Kidney epithelial cell (primary cell): Measurements from ENCODE around the gene TBX2. TPM values are rescaled to one million over a fixed set of nuclear protein-coding genes. Genes with fewer than 3 reads are reported as not detected.
A peak's percentile ranks its signal among the peaks of the same experiment; 100 is the strongest.

Source experiments
- DNase-seq: peaks from one replicate; pipeline ENCODE4 v3.0.0-alpha.2; 2010; ENCODE audit warnings: low read depth
- H3K27me3 ChIP-seq: 2 replicates; pipeline ENCODE4 v1.6.0; 2011; ENCODE audit warnings: low read length; ENCODE audit not compliant: control insufficient read depth, insufficient read depth
- H3K36me3 ChIP-seq: 2 replicates; pipeline ENCODE4 v1.5.1; 2011; ENCODE audit warnings: low read length; ENCODE audit not compliant: control insufficient read depth, insufficient read depth
- H3K4me3 ChIP-seq: 2 replicates; pipeline ENCODE4 v1.5.1; 2011; ENCODE audit warnings: low read depth, mild to moderate bottlenecking, control low read depth, low read length
- total RNA-seq: library from RNA; depleted of rRNA; stranded (reverse); fragments of >200 nt; gene quantifications from 2 replicates; pipeline ENCODE4 v1.2.3, GENCODE V29; 2015
- TF ChIP-seq, protein P1 (sequence below): IDR thresholded peaks from 2 replicates; pipeline ENCODE4 v1.5.1; 2011; ENCODE audit warnings: mild to moderate bottlenecking, moderate library complexity, low read length, control low read depth, inconsistent platforms; ENCODE audit not compliant: insufficient read depth, poor library complexity, severe bottlenecking

Gene TBX2
- total RNA-seq, 1 donor from 2014 or later = 7.3 TPM

DNA sequence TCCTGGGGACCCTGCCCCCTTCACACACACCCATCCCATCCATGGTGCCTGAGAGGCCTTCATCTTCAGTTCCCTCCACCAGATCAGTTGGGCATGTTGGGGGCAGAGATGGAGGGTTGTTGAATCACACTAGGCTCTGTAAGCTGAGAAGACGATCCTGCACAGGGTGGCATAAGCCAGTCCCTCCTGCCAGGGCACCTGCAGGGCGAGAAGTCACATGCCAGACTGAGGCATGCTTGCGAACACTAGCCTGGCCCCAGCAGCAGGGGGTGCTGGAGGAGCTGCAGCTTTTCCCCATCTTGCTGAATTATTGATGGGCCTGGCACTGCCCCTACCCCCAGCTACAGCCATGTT, 6.1 kb upstream of the TBX2 start:
- Histone ChIP-seq H3K4me3 (no peak overlapping the region), H3K27me3 (peaks cover 39% of the 10 kb centered on the region), H3K36me3 (no peaks in the 10 kb centered on the region)
- no peak for DNase-seq
- TF ChIP-seq, protein P1, sequence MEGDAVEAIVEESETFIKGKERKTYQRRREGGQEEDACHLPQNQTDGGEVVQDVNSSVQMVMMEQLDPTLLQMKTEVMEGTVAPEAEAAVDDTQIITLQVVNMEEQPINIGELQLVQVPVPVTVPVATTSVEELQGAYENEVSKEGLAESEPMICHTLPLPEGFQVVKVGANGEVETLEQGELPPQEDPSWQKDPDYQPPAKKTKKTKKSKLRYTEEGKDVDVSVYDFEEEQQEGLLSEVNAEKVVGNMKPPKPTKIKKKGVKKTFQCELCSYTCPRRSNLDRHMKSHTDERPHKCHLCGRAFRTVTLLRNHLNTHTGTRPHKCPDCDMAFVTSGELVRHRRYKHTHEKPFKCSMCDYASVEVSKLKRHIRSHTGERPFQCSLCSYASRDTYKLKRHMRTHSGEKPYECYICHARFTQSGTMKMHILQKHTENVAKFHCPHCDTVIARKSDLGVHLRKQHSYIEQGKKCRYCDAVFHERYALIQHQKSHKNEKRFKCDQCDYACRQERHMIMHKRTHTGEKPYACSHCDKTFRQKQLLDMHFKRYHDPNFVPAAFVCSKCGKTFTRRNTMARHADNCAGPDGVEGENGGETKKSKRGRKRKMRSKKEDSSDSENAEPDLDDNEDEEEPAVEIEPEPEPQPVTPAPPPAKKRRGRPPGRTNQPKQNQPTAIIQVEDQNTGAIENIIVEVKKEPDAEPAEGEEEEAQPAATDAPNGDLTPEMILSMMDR = peak; percentile 29

- DNase-seq = no peak
- H3K27me3 ChIP-seq = peaks cover 44% of the 10 kb centered on the region
- TF ChIP-seq, protein P1 = no peak
Measured at GRCh38 chr17:61393904-61394629, 5.6 kb upstream of the TBX2 start.

DNA sequence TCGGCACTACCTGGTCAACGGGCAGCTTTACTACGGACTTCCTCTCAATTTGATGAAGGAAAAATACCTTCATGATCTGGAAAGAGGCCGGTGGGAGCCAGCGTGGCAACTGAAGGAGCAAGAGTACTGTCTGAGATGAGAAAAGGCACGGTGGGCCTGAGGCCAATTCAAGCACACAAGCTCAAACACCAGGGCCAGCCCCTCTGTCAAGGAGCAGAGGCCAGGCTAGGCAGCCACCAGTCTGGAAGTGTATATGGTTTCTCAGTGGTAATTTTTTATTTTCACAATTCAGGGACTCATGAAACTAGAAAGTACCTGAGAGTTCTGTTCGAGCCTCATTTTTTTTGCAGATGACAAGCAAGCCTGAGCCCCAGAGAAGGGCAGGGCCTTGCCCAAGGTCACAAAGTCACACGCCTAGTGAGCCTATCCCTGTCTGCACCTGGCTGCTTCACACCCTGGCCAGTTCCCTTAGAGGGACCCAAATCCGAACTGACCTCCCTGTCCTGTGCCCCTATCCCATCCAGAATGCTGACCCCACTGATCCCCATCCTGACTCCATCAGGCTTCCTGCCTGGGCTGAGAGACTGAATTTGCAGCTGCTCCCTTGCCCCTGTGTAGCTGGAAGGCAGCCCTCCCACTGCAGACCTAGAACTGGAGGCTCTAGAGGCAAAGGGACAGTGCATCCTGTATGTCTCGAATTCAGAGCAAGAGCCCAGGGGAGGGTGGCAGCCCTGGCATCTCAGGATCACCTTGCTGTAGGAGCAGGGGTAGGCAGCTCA, 4.8 kb upstream of the TBX2 start:
- Histone ChIP-seq H3K36me3 (no peaks in the 10 kb centered on the region), H3K4me3 (no peak overlapping the region), H3K27me3 (peaks cover 48% of the 10 kb centered on the region)
- TF ChIP-seq, protein P1 = no peak
- DNase-seq = no peak

More at GRCh38 chr17:61393904-61394629, 5.6 kb upstream of the TBX2 start:
- Histone ChIP-seq H3K4me3 (no peak overlapping the region), H3K36me3 (no peaks in the 10 kb centered on the region)

DNA sequence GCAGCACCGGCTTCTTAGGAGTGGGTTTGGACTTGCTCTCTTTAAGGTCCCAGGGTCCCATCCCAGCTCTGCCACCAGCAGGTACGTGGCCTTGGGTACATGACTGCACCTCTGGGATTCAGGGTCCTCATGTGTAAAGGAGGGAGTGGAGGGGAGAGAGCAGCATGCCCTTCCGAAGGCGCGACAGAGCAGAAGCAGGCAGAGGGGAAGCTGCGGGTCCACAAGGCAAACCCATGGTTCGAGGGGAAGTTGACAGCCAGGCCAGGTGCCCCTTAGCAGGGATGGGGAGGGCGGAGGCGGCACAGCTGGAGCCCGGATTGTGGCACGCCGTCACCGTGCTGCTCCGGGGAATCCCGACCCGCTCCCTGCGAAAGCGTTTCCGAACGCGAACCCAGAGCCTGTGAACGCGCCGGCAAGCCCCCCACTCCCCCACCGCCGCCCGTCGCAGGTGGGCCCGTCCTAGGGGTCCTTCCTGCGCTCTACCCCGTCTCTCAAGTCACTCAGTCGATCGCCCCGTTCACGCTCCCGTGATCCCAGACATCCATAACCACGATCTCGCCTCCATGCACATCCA, 4.1 kb upstream of the TBX2 start:
- Histone ChIP-seq H3K36me3 (no peaks in the 10 kb centered on the region), H3K4me3 (no peak overlapping the region), H3K27me3 (peaks cover 48% of the 10 kb centered on the region)
- TF ChIP-seq, protein P1 = no peak
- DNase-seq = no peak

DNA sequence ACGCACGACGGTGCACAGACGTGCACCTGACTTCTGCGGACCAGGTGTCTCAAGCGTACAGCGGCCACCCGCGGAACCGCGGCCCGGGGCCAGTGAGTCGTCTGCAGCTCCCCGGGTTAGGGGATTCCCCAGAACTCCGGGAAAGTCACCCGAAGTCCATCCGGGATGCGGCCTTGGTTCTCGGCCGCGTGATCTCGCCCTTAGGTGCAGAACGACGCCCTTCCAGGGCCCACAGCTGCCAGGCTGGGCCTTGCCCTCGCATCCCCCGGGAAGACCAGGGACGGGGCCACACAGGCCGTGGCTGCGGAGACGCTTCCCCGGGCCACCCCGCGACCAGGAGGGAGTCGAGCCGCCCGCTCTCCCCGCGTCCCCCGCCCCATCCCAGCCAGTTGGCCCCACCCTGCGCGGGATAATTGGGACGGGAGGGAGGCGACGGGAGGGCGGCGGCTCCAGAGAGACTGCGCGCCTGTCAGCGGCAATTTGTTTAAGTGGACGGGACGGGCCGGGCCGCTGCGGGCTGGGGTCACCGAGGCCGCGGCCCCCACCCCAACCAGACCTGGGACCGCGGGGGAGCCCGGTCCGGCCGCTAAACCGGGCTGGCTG, 3.6 kb upstream of the TBX2 start:
- H3K36me3 ChIP-seq = no peaks in the 10 kb centered on the region
- TF ChIP-seq, protein P1 = no peak
- no peak overlapping the region for H3K4me3 ChIP-seq
- no peak for DNase-seq
- H3K27me3 ChIP-seq = peaks cover 54% of the 10 kb centered on the region
